SU-DHL-6 (cell line): ENCODE results near the gene SPC25.

ENCODE experiments used
- CTCF ChIP-seq: fragments of 200-600 bp; sonication (generic); IDR thresholded peaks from one replicate; pipeline ENCODE4 v1.5.1; 2017; ENCODE audit warnings: antibody characterized with exemption, mild to moderate bottlenecking, low read length, moderate library complexity; ENCODE audit not compliant: insufficient read depth, poor library complexity, severe bottlenecking
- EZH2phosphoT487 ChIP-seq: fragments of 200-600 bp; sonication (generic), shearing (Covaris generic); conservative IDR thresholded peaks from 2 replicates; pipeline ENCODE4 v1.6.1; 2018; ENCODE audit warnings: mild to moderate bottlenecking, antibody characterized with exemption, low read length, moderate library complexity, mixed read lengths

- TF ChIP-seq CTCF: no peak
- no peak for TF ChIP-seq EZH2phosphoT487
Measured at GRCh38 chr2:168910330-168910729, 20.1 kb upstream of the SPC25 start.
